ENCODE data around the gene WDR88.

GRCh38 chr19:33089010-33089409 is 42.9 kb upstream of the WDR88 start:
- no peak for TF ChIP-seq CTCF (IDR thresholded peaks at IDR 0.05)
- no peak for TF ChIP-seq POLR2A (IDR thresholded peaks at IDR 0.05)

Measured in Peyer's patch (tissue), 4 donors.